Measurements from ENCODE around the gene GZMH.
"Not testable (repeated sequence)": the region's sequence is repeated elsewhere in the genome, so short reads cannot be mapped to it uniquely, and the experiment has no call there.

The GZMH gene

DNA sequence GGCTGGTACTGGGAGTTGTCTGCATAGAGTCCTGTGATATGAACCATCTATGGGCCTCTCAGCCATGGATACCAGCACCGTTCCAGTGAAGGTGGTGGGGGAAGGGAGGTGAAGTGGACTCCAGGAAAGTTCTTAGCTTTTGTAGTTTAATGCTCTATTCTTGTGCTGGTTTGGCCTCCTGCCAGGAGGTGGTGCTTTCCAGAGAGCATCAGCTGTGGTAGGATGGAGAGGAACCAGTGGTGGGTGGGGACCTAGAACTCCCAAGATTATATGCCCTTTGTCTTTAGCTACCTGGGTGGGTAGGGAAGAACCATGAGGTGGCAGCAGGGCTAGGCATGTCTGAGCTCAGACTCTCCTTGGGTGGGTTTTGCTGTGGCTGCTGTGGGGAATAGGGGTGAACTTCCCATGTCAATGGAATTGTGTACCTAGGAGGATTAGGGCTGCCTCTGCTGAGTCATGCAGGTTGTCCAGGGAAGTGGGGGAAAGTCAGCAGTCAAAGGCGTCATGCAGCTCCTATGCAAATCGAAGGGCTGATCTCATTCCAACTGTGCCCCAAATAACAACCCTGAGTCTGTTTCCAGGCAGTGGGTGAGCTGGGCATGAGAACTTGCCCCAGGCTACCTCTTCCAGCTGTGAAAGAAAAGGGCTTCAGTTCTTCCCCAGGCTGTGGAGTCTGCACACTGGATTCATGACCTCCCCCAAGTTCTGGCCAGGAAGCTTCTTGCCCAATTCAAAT is 14.2 kb downstream of the GZMH start:
- DNase-seq (ENCODE audit: low read depth): no peak

GRCh38 chr14:24591004-24591403 is 18.5 kb downstream of the GZMH start:
- DNase-seq (ENCODE audit: low read depth): not testable (repeated sequence)

DNA sequence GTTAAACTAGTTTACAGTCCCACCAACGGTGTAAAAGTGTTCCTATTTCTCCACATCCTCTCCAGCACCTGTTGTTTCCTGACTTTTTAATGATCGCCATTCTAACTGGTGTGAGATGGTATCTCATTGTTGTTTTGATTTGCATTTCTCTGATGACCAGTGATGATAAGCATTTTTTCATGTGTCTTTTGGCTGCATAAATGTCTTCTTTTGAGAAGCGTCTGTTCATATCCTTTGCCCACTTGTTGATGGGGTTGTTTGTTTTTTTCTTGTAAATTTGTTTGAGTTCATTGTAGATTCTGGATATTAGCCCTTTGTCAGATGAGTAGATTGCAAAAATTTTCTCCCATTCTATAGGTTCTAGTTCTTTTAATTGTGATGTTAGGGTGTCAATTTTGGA is 25.1 kb downstream of the GZMH start:
- not testable (repeated sequence) for DNase-seq (ENCODE audit: low read depth)

DNA sequence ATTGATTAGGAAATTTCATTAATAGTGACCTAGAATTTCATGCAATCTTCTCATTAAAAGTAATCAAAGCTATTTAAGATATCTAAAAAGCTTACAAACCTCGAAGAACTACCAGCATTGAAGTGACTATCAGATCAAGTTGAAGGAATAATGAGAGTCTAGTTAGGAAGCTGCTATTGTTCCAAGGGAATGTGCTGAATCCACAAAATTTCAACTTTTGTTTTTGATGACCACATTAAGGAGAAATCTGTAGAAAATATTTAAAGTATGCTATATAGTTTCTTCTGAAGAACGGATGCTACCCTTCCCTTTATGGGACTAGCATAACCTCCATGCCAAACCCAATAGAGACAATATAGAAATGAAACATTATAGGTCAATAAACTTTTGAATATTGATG is 30.9 kb downstream of the GZMH start:
- no peak for DNase-seq (ENCODE audit: low read depth)

DNA sequence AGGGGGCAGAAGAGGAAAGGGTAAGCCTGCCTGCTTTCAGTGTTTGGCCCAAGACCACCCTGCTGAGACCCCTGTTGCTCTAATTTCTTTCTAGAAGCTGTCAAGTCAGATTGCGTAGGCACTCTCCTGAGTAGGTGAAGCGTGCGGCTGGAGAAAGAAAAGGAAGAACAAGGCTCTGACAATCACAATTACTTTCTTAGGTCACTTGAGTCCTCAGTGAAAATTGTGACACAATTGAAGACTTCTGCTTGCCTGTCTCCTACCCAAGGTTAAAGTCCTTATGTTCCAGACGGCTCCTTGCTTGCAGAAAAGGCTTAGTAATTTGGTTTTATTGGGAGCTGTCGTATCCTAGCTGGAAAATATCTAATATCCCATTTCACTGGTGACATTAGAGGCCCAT is 32.7 kb downstream of the GZMH start:
- no peak for DNase-seq (ENCODE audit: low read depth)

- DNase-seq (ENCODE audit: low read depth): no peak
These were observed 33.3 kb downstream of the GZMH start, which contains the start of gene CTSG for GRCh38 chr14:24576182-24576581. Gene CTSG (minus strand): TSS chr14:24576250. CDS start chr14:24576223, 27 bp downstream.

- DNase-seq (ENCODE audit: low read depth): no peak
These were observed 35.2 kb downstream of the GZMH start for GRCh38 chr14:24574206-24574774.

DNA sequence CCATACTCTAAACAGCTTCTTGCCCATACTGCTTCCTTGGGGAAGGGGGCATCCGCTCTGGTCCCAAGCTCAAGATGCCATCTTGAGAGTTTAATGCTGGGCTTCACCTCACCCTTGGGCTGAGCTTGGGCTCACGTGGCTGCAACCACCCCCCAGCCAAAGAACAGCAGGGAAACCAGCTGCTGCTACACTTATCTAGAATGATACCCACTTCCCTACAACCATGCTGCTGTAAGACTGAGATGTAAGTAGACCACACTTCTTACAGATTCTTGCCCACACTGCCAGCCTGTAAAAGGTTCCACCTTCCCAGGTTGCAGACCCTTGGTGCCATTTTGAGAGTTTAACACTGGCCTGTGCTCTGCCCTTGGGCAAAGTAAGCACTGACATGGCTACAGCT is 43.2 kb downstream of the GZMH start:
- no peak for DNase-seq (ENCODE audit: low read depth)

DNA sequence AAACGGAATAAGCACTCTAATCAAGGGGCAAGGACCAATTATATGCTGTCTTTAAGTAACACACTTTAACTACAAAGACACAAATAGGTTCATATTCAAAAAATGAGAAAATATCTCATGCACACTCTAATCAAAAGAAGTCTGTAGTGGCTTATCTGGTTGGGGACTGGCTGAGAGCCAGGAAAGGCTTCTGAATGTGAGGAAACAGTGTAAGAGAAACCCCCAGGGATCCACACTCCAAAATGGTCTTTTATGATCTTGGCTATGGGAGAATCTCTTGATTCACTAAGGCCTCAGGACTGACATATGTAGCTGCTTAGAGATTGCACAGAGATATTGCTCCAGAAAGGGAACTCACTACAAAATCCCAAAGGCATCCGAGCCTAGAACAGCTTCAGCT is 43.7 kb downstream of the GZMH start:
- no peak for DNase-seq (ENCODE audit: low read depth)

DNA sequence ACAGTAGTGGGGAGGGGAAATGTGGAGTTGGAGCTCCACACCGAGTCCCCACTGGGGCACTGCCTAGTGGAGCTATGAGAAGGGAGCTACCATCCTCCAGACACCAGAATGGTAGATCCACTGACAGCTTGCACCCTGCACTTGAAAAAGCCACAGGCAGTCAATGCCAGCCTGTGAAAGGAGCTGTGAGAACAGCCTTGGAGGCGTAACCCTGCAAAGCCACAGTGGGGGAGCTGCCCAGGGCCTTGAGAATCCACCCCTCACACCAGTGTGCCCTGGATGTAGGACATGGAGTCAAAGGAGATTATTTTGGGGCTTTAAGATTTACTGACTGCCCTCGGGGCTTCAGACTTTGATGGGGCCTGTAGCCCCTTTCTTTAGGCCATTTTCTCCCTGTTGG is 46.0 kb downstream of the GZMH start:
- DNase-seq (ENCODE audit: low read depth): no peak

- DNase-seq (ENCODE audit: low read depth): peak; percentile 20
These were observed 52.7 kb downstream of the GZMH start for GRCh38 chr14:24556756-24557155.

Data from ELR (cell line).